Measurements from ENCODE around the gene RCOR1.
"Not testable (repeated sequence)": the region's sequence is repeated elsewhere in the genome, so short reads cannot be mapped to it uniquely, and the experiment has no call there.

Gene RCOR1

DNA sequence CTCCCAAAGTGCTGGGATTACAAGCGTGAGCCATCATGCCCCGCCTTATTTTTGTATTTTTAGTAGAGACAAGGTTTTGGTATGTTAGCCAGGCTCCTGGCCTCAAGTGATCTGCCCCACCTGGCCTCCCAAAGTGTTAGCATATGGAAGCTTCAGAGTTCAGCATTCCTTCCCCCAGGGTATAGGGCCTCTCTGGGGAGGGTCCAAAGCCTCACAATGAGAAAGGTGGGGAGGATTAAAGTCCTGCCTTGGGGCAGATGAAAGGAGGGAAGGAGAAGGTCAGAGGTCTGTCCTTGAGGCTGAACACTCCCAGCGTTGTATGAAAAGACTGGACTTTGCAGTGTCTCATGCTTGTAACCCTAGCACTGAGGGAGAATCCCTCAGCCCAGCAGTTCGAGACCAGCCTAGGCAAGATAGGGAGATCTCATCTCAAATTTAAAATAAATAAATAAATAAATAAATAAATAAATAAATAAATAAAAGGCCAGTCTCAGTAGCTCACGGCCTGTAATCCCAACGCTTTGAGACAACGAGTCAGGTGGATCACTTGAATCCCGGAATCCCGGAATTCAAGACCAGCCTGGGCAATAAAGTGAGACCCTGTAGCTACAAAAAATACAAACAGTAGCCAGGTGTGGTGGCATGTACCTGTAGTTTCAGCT is 22.0 kb upstream of the RCOR1 start:
- in situ Hi-C loops (cut with HindIII; ENCODE audit: low sequenced_read_pairs) = no loop called here

DNA sequence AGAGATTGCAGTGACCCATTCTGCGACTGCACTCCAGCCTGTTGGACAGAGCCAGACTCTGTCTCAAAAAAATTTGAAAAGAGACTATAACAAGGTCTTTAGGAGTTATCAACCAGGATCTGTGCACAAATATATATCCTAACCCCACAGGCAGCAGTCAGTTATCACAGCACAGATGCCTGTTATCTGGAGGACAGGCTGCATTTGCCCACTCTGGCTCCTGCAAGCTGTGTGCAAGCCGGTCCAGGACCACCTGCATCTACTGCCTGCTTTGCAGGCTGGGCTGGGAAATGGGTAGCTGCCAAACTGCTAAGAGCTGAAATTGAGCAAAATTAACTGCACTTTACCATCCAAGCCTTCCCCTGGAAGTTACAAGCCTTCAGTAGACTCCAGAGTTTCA is 21.4 kb upstream of the RCOR1 start:
- in situ Hi-C loops (cut with HindIII; ENCODE audit: low sequenced_read_pairs) = no loop called here

DNA sequence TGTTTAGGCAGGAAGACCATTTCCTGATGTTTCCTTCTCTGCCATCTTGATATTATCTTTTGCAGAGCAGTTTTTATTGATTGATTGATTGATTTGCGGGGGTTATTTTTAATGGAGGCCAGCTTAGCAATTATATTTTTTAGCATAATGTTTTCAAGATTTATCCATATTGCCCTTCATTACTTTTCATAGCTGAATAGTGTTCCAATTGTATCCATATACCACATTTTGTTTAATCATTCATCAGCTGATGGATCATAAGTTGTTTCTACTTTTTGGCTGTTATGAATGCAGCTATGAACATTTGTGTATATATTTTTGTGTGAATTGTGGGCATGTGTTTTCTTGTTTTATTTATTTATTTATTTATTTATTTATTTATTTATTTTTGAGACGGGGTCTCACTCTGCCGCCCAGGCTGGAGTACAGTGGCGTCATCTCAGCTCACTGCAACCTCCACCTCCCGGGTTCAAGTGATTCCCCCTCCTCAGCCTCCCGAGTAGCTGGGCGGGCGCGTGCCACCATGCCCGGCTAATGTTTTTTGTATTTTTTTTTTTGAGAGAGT is 20.9 kb upstream of the RCOR1 start:
- in situ Hi-C loops (cut with HindIII; ENCODE audit: low sequenced_read_pairs) = no loop called here

DNA sequence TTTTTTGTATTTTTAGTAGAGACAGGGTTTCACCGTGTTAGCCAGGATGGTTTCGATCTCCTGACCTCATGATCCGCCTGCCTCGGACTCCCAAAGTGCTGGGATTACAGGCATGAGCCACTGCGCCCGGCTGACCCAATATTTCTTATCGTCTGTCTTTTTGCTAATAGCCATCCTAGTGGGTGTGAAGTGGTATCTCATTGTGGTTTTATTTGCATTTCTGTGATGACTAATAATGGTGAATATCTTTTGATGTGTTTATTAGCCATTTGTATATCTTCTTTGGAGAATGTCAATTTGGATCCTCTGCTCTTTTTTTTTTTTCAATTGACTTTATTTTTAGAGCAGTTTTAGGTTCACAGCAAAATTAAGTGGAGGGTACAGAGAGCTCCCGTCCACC is 19.3 kb upstream of the RCOR1 start:
- in situ Hi-C loops (cut with HindIII; ENCODE audit: low sequenced_read_pairs) = not testable (repeated sequence)

DNA sequence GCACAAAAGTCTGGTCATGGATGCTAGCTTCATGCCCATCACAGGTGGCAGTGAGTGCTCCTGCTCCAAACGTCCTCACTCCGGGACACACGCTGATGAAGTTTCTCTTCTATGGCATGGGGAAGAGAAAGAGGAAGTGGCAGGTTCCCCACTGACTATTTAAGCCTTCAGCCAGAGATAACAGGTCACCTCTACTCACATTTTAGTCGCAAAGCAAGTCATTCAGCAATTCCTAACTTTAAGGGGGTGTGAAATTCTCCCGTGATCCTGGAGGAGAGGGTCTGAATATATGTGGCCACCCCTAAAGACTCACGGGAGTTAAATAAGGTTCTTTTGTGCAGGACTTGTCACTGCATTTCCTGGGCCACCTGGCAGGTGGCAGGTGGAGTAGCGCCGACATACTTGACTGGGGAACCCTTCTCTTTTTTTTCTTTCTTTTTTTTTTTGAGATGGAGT is 18.8 kb upstream of the RCOR1 start:
- in situ Hi-C loops (cut with HindIII; ENCODE audit: low sequenced_read_pairs) = no loop called here

DNA sequence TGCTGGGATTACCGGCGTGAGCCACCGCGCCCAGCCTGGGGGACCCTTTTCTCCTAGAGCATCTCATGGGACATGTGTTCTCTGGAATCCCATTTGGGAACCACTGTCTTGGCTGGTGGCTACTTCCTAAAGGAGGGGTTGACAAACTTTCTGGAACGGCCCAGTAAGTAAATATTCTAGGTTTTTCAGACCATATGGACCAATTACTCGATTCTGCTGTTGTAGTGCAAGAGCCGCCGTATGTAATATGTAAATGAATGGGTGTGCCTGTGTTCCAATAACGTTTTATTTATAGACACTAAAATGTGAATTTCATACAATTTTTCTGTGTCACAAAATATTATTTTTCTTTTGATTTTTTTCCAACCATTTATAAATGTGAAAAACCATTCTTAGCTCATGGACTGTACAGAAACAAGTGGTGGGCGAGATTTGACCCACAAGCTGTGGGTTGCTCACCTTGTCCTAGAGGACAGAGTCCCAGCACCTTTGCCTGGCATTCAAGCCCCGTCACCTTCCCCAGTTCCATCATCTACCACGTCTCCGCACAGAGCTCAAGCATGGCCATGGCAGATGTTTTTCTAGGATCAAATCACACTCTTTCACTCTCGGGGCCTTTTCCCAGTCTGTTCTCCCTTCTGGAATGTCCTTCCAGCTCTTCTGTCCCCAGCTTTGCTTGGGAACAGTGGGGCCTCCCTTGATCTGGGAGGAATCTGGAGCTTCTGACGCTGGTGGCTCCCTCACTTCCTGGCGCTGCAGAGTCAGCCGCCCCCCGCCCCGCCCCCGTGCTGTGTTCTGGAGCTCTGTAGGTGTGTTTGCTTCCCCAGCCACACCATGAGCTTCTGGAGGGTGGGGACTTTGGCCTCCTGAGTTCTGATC is 17.9 kb upstream of the RCOR1 start:
- in situ Hi-C loops (cut with HindIII; ENCODE audit: low sequenced_read_pairs) = no loop called here

DNA sequence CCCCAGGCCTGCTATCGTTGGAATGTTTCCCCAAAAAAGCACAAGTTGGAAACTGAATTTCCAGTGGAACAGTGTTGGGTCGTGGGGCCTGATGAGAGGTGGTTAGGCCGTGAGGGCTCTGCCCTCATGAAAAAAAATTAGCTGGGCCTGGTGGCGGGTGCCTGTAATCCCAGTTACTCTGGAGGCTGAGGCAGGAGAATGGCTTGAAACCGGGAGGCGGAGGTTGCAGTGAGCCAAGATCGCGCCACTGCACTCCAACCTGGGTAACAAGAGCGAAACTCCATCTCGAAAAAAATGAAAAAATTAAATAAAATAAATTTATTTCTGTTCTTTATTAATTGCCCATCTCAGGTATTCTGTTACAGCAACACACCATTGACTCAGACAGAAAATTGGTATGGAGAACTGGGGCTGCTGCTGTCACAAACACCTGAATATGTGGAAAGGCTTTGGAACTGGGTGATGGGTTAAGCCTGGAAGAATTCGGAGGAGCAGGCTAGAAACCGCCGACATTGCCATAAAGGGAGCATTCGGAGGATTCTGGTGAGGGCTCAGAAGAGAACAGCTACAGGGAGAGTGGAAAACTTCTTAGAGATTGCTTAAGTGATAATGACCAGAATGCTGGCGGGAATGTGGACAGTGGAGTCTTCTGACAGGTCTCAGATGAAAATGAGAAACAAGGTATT is 17.1 kb upstream of the RCOR1 start:
- in situ Hi-C loops (cut with HindIII; ENCODE audit: low sequenced_read_pairs) = no loop called here

DNA sequence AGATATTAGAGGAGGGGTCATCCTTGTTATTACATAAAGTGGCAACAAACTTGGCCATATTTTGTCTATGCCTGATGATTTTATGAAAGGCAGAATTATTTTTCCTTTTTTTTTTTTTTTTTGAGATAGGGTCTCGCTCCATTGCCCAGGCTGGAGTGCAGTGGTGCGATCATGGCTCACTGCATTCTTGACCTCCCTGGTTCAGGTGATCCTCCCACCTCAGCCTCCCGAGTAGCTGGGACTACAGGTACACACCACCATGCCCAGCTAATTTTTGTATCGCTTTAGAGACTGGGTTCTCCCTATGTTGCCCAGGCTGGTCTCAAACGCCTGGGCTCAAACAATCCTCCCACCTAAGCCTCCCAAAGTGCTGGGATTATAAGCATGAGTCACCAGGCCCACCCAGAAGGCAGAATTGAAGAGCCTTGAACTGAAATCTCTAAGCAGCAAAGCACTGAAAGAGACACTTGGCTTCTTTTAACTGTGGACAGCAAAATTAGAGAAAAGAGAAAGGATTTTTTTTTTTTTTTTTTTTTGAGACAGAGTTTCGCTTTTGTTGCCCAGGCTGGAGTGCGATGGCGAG is 16.5 kb upstream of the RCOR1 start:
- in situ Hi-C loops (cut with HindIII; ENCODE audit: low sequenced_read_pairs) = not testable (repeated sequence)

DNA sequence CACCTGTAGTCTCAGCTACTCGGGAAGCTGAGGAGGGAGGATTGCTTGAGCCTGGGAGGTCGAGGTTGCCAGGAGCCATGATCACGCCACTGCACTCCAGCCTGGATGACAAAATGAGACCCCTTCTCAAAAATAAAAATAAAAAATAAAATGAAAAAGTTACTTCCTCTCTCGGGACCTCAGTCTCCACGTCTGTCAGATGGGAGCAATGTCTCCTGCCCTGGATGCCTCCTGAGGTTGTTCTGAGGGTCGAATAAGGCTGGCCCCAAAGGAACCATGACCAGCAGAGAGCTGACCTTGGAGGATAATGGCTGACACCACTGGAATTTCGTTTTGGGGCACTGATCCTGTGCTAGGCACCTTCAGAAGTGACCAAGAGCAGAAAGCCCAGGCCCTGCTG is 13.6 kb upstream of the RCOR1 start:
- in situ Hi-C loops (cut with HindIII; ENCODE audit: low sequenced_read_pairs) = no loop called here

DNA sequence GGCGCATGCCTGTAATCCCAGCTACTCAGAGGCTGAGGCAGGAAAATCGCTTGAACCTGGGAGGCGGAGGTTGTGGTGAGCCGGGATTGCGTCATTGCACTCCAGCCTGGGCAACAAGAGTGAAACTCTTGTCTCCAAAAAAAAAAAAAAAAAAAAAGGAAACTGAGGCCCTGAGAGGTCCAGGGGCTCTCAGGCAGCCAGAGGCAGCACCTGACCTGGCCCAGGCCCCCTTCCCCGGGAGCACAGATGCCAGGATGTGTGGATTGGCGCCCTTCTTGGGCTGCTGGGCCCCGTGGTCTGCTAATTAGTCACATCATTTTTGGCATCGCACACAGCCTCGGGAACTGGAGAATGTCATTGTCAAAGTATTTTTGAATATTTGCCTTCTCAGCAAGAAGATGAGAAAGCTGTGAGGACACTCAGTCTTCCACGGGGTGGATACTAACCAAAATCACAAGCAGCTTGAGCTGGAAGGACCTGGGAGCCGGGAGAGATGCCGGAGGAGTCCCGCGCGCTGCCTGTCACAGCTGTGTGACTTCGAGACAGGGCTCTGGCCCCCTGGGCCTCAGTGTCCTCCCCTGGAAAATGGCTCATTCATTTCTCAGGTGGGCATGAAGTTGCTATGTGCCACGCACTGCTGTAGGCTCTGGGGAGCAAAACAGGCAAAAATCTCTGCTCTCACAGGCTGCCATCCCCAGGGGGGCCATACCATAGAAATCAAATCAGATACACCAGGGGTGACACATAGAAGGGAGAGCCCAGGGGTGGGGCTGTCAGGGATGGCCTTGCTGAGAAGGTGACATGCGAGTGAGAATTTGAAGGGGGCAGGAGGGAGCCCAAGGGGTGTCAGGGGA is 12.5 kb upstream of the RCOR1 start:
- in situ Hi-C loops (cut with HindIII; ENCODE audit: low sequenced_read_pairs) = no loop called here

DNA sequence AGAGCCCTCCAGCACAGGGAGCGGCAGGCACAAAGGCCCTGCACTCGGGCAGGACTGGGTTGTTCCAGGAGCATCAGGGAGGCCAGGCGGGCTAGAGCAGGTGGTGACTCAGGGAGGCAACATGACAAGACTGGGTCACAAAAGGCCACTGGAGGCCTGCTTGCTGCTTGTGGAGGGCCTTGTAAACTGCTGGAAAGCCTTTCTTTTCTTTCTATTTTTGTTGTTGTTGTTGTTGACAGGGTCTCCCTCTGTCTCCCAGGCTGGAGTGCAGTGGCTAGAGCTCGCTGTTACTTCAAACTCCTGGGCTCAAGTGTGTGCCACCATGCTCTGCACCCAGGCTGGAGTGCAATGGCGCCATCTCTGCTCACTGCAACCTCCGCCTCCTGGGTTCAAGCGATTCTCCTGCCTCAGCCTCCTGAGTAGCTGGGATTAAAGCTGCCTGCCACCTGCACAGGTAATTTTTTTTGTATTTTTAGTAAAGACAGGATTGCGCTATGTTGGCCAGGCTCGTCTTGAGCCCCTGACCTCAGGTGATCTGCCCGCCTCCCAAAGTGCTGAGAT is 11.8 kb upstream of the RCOR1 start:
- in situ Hi-C loops (cut with HindIII; ENCODE audit: low sequenced_read_pairs) = no loop called here

DNA sequence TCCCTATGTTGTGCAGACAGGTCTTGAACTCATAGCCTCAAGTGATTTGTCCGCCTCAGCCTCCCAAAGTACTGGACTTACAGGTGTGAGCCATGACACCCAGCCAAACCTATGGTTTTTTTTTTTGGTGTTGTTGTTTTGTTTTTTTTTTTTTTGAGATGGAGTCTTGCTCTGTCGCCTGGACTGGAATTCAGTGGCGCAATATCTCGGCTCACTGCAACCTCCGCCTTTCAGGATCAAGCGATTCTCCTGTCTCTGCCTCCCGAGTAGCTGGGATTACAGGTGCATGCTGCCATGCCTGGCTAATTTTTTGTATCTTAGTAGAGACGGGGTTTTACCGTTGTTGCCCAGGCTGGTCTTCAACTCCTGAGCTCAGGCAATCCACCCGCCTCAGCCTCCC is 11.3 kb upstream of the RCOR1 start:
- in situ Hi-C loops (cut with HindIII; ENCODE audit: low sequenced_read_pairs) = no loop called here

DNA sequence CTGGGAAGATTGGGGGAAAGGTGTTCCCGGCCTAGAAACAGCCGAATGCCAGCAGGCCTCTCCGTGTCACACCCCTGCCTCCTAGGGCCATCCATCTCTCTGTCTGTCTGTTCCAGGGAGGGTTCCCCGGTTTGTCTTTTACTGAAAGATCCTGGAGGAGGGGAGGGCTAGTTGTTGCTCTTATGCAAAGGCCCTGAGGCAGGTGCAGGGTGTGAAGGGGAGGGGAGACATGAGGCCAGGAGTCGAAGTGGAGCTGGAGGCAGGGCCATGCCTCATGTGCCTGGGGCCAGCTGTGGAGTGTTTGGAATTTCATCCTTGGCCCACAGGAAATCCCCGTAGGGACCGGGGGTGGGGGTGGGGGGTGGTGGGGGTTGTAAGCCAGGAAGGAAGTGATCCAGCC is 8.7 kb upstream of the RCOR1 start:
- in situ Hi-C loops (cut with HindIII; ENCODE audit: low sequenced_read_pairs) = no loop called here

DNA sequence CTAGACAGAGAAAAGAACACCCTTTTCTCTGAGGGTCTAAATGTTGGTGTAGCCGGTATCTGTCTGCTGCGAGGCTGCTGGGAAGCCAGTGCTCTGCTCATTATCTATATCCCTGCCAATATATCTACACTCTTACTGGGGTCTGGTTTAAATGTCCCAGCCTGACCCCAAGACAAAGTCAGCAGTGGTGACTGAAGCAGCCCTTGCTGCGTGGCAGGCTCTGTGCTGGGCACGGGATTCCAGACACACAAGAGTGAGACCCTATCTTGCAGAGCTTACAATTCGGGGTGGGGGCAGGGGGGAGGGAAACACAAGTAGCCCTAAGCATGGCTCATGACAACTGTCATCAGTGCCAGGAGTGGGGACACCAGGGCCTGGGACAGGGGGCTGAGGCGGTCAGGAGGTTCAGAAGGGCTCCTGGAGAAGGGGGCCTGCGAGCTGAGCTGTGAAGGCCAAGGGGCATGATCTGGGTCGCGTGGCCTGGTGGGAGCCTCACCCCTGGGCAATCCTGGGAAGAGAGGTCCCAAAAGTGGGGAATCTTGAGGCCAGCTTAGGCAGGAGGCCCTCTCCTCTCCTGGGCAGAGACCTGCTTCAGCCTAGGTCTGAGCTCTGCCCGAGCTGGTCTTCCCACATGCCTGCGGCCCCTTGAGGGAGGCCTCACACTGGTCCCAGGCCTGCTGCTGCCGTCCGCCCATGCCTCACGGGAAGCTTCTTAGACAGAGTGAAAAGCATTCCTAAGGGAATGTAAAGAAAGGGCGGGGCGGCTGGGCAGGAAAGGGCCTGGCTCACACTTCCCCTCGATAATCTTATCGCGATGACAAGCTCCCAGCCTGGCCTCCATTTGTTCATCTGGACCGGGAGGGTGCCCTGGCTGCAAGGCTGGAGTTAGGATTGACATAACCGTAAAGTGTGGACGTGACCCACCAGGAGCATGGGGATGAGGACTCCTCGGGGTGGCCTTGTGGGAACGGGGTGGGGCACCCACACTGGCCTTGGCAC is 7.3 kb upstream of the RCOR1 start:
- in situ Hi-C loops (cut with HindIII; ENCODE audit: low sequenced_read_pairs) = loop anchor here (5.0 kb wide), 1 partner anchor 73 kb away; no protein-coding TSS in a partner anchor

DNA sequence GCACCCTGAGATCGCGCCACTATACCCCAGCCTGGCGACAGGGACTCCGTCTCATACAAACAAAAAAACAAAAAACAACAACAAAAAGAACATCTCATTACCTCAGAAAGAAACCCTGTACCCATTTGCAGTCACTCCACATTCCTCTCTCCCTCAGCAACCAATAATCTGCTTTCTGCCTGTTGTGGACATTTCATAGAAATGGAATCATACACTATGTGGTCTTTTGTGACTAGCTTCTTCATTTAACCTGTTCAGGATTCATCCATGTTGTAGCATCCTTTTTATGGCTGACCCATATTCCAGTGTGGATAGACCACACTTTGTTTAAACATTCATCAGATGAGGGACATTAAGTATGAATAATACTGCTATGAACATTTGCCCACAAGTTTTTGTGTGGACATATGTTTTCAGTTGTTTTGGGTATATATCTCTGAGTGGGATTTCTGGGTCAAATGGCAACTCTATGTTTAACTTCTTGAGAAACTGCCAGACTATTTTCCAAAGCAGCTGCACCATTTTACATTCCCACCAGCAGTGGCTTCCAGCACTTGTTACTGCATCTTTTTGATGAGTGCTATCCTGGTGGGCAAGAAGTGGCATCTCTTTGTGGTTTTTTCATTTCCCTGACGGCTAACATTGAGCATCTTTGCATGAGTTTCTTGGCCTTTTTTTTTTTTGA is 5.9 kb upstream of the RCOR1 start:
- in situ Hi-C loops (cut with HindIII; ENCODE audit: low sequenced_read_pairs) = loop anchor here (5.0 kb wide), 1 partner anchor 74 kb away; no protein-coding TSS in a partner anchor

DNA sequence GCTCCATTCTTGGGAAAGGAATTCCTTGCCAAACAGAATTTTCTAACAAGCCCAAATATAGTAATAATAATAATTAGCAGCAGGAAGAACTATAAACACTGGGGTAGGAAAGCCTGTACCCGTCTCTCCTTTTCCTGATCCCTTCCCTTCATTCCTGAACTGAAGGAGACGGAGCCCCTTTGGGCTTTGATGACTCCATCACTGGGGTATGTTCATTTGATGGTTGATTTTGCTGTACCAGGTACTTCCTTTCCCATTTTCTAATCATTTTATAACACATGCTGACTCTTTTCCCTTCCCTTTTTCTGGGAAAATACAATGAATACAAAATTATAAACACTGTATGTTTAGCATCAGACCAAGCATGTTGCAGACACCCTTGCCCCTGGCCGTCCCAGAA is 3.6 kb upstream of the RCOR1 start:
- in situ Hi-C loops (cut with HindIII; ENCODE audit: low sequenced_read_pairs) = loop anchor here (5.0 kb wide), 1 partner anchor 77 kb away; no protein-coding TSS in a partner anchor

DNA sequence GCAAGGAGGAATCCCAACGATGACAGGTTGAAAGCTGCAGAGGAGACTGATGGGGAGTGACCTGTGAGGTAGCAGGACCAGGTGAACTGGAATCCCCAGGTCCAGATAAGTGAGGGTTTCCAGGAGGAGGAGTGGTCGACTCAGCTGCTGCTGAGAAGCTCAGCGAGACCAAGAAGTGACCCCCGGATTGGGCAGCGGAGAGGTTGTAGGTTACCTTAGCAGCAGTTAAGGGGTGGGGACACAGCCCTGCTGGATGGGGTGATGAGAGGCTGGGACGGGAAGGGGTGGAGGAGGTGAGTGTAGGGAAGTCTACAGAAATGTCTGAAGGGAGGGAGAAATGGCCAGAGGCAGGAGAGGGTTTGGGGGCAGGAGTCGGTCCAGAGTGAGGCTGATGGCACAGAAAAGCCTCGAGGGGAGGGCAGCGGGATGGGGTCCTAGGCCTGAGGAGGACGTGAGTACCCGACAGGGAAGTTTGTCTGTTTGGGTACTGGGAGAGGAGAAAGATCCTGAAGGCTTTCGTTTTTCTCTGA is 2.6 kb upstream of the RCOR1 start:
- in situ Hi-C loops (cut with HindIII; ENCODE audit: low sequenced_read_pairs) = loop anchor here (5.0 kb wide), 2 partner anchors 37 to 78 kb away; no protein-coding TSS in a partner anchor

Data from endothelial cell of hepatic sinusoid (primary cell).